SU-DHL-6 (cell line): ENCODE results near the gene NPTXR.

Experiments
- EZH2phosphoT487 ChIP-seq: fragments of 200-600 bp; sonication (generic), shearing (Covaris generic); conservative IDR thresholded peaks from 2 replicates; pipeline ENCODE4 v1.6.1; 2018; ENCODE audit warnings: mild to moderate bottlenecking, antibody characterized with exemption, low read length, moderate library complexity, mixed read lengths
- TF ChIP-seq, protein P1 (sequence below): fragments of 200-600 bp; sonication (generic); IDR thresholded peaks from one replicate; pipeline ENCODE4 v1.5.1; 2017; ENCODE audit warnings: antibody characterized with exemption, mild to moderate bottlenecking, low read length, moderate library complexity; ENCODE audit not compliant: insufficient read depth, poor library complexity, severe bottlenecking

- TF ChIP-seq, protein P1, sequence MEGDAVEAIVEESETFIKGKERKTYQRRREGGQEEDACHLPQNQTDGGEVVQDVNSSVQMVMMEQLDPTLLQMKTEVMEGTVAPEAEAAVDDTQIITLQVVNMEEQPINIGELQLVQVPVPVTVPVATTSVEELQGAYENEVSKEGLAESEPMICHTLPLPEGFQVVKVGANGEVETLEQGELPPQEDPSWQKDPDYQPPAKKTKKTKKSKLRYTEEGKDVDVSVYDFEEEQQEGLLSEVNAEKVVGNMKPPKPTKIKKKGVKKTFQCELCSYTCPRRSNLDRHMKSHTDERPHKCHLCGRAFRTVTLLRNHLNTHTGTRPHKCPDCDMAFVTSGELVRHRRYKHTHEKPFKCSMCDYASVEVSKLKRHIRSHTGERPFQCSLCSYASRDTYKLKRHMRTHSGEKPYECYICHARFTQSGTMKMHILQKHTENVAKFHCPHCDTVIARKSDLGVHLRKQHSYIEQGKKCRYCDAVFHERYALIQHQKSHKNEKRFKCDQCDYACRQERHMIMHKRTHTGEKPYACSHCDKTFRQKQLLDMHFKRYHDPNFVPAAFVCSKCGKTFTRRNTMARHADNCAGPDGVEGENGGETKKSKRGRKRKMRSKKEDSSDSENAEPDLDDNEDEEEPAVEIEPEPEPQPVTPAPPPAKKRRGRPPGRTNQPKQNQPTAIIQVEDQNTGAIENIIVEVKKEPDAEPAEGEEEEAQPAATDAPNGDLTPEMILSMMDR: no peak
- no peak for TF ChIP-seq EZH2phosphoT487
These were observed 46.5 kb upstream of the NPTXR start for GRCh38 chr22:38890377-38890776.
